Stimulated activated naive B cell treated with anti-CD40 and anti-IgM and Interleukin-4, amounts not matched to agents 10 μg/mL and 1 μg/mL and 100 μg/mL, for 72 hours (primary cell): ENCODE results near the gene NAB2.

Experiments
- ATAC-seq, 2 donors: fragments of 150-1000 bp; cut with Tn5 transposase; replicated peaks; 2 replicates each; pipeline ENCODE4 v1.10.0; 2021; ENCODE audit warnings: moderate library complexity in 1 of 2
- DNase-seq: peaks from one replicate; pipeline ENCODE4 v3.0.0; 2021
- H3K27ac Mint-ChIP-seq: one replicate; pipeline ENCODE4 v1.8.0; 2022; ENCODE audit warnings: mild to moderate bottlenecking, mixed read lengths
- H3K27me3 Mint-ChIP-seq, 2 donors: one replicate each; pipeline ENCODE4 v1.8.0; 2022; ENCODE audit warnings: mixed read lengths in 2 of 2
- H3K36me3 Mint-ChIP-seq, 2 donors: one replicate each; pipeline ENCODE4 v1.8.0; 2022; ENCODE audit warnings: mixed read lengths in 2 of 2, mild to moderate bottlenecking in 1 of 2
- H3K4me1 Mint-ChIP-seq, 2 donors: one replicate each; pipeline ENCODE4 v1.8.0; 2022; ENCODE audit warnings: mixed read lengths in 2 of 2, mild to moderate bottlenecking in 1 of 2
- H3K4me3 Mint-ChIP-seq, 2 donors: one replicate each; pipeline ENCODE4 v1.8.0; 2022; ENCODE audit warnings: mild to moderate bottlenecking in 2 of 2, mixed read lengths in 2 of 2, moderate library complexity in 1 of 2
- H3K9me3 Mint-ChIP-seq, 2 donors: one replicate each; pipeline ENCODE4 v1.8.0; 2022; ENCODE audit warnings: mixed read lengths in 2 of 2, mild to moderate bottlenecking in 1 of 2

NAB2 gene

DNA sequence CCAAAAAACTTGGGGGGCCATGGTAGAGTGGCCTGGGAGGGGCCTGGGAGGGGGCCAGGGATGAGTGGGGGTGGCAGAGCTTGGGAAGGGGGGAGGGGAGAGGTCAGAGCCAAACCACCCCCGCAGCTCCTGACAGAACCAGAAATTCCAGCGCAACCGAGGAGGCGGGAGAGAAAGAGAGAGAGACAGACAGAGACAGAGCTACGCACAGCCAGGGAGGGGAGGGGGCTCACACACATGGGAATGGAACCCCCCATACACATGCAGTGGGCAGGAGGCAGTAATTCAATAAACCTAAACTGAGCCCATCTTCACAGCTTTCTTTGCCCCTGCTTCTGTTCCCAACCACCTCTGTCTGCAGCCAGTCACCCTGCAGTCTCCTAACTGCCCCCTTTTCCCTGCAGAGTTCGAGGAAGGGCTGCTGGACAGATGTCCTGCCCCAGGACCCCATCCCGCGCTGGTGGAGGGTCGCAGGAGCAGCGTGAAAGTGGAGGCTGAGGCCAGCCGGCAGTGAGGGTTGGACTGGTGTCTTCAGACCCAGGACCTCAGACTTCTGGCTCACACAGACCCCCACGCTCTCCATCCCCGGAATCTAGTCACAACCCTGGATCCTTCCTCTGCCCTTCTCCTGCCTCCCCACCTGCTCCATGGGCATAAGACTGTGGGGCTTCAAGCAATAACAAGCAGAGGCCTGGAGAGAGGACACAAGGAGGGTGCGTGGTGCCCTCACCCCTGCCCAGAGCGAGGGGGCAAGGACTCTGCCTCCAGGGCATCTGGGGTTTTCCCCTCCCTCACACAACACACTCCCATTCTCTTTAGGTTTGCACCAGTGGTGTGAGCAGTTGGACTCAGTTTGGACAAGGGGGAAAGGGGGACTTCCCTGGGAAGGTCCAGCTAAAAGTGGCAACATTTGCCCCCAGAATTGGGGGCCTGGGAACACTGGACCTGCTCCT lies 5.6 kb downstream of the NAB2 start:
- Mint-ChIP-seq H3K9me3 (no peaks in the 10 kb centered on the region), H3K4me3 (peak overlapping the region; percentile 73 to 83), H3K27ac (peak overlapping the region; percentile 96), H3K27me3 (no peaks in the 10 kb centered on the region), H3K36me3 (peaks cover 61 to 87% of the 10 kb centered on the region in 2 donors), H3K4me1 (peaks cover 74 to 91% of the 10 kb centered on the region in 2 donors)
- DNase-seq, result no peak
- peak; percentile 8 to 14 for ATAC-seq

GRCh38 chr12:57095440-57095839 lies 6.5 kb downstream of the NAB2 start:
- H3K36me3 Mint-ChIP-seq, result peaks cover 63 to 90% of the 10 kb centered on the region in 2 donors
- no peak for DNase-seq
- no peaks in the 10 kb centered on the region for H3K27me3 Mint-ChIP-seq
- peaks cover 74 to 91% of the 10 kb centered on the region in 2 donors for H3K4me1 Mint-ChIP-seq
- H3K4me3 Mint-ChIP-seq, result no peak overlapping the region
- H3K27ac Mint-ChIP-seq, result peak overlapping the region; percentile 96
- no peak for ATAC-seq
- no peaks in the 10 kb centered on the region for H3K9me3 Mint-ChIP-seq

GRCh38 chr12:57096099-57096572 lies 7.2 kb downstream of the NAB2 start:
- H3K27ac Mint-ChIP-seq, result peak overlapping the region; percentile 77
- H3K4me3 Mint-ChIP-seq, result peak overlapping the region; percentile 3 to 59
- peaks cover 65 to 85% of the 10 kb centered on the region in 2 donors for H3K36me3 Mint-ChIP-seq
- no peak for DNase-seq
- no peaks in the 10 kb centered on the region for H3K27me3 Mint-ChIP-seq
- H3K4me1 Mint-ChIP-seq, result peaks cover 68 to 85% of the 10 kb centered on the region in 2 donors
- no peaks in the 10 kb centered on the region for H3K9me3 Mint-ChIP-seq
- ATAC-seq, result no peak

DNA sequence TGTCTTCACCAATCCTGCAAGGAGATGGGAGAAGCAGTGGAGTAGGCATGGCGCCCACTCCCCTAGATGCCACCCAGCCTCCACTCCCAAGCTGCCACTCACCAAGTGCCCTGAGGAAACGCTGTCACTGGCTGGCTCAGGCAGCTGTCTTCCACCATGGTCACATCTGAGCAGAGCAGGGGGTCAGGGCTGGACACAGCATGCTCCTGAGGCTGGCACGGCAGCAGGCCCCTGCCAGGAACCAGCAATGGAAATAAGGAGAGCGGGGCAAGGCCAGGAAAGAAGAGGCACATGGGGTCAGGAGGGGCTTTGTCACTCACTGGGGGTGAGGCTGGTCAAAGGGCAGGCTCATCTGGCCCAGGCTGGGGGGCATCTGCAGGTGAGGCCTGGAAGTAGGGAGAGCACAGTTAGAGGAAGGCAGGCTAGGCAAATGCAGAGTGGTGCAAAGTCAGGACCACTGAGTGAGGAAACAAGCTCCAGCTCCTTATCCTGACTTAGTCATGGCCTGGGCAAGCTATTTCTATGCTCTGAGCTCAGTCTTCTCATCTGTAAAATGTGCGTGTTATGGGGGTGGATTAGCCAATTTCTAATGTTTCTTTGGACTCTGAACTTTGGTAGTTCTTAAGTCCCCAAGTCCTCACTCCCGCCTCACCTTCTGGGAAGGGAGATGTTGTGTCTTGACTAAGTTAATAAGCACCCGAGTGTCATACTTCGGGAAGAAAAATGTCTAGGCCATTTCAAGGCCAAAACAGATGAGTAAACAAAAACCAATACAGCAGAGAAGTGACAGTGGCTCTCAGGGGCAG lies 8.0 kb downstream of the NAB2 start:
- H3K4me1 Mint-ChIP-seq, result peaks cover 65 to 84% of the 10 kb centered on the region in 2 donors
- H3K9me3 Mint-ChIP-seq, result no peaks in the 10 kb centered on the region
- H3K36me3 Mint-ChIP-seq, result peaks cover 64 to 81% of the 10 kb centered on the region in 2 donors
- no peak for DNase-seq
- H3K4me3 Mint-ChIP-seq, result peak overlapping the region in 1 of 2 donors; percentile 12
- H3K27me3 Mint-ChIP-seq, result no peaks in the 10 kb centered on the region
- no peak for ATAC-seq
- peak overlapping the region; percentile 77 for H3K27ac Mint-ChIP-seq

- Mint-ChIP-seq H3K4me3 (no peak overlapping the region), H3K4me1 (peaks cover 68 to 84% of the 10 kb centered on the region in 2 donors), H3K27me3 (no peaks in the 10 kb centered on the region), H3K9me3 (no peaks in the 10 kb centered on the region), H3K36me3 (peaks cover 65 to 81% of the 10 kb centered on the region in 2 donors), H3K27ac (no peak overlapping the region)
- DNase-seq, result no peak
- no peak for ATAC-seq
Observed at GRCh38 chr12:57097554-57097835, 8.6 kb downstream of the NAB2 start.

DNA sequence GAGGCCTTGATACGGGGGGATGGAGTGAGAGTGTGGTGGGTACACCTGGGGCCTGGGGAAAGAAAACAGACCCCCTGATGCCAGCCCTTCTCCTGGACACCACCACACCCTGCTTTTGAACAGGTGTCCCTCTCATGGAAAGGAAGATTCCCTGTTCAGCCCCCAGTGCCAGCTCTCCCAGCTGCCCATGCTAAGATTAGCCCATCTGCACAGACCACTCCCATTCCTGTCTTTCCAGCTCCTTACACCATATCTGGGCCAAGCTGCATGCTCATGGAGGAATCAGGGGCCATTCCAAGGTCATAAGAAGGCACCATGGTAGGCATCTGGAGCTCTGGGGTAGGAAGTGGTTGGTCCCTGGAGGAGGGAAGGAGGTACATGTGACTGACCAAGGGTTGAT lies 9.6 kb downstream of the NAB2 start:
- Mint-ChIP-seq H3K4me3 (peak overlapping the region in 1 of 2 donors; percentile 5), H3K27ac (peak overlapping the region; percentile 91), H3K27me3 (no peaks in the 10 kb centered on the region), H3K36me3 (peaks cover 57 to 75% of the 10 kb centered on the region in 2 donors), H3K9me3 (no peaks in the 10 kb centered on the region), H3K4me1 (peaks cover 60 to 81% of the 10 kb centered on the region in 2 donors)
- DNase-seq (no peak), ATAC-seq (no peak)

DNA sequence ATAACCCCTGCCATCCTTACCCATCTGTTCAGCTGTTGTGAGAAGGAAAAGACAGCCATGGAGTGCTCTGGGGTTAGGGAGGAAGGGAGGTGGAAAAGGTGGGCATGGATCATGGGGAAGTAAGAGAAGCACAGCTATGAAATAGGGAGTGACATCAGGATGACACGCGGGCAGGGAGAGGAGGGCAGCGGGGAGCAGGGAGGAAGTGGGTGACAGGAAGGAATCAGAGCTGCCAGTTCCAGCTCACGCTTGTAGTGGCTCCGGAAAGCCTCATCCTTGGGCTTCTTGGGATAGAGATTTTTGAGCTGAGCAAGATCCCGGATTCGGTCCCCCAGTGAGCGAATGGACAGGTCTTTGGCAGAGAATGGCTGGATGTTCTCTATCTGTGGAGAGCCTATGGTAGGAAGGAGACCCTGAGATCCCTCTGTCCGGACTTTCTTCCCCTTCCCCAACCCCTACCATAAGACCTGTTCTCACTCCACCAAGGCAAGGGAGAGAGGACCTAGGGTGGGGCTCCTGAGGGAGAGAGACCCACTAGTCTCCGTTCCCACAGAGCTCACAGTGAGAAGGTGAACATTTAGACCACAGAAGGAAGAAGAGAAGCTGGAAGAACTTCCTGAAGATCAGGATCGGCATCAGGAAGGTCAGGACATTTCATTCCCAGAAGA lies 10.3 kb downstream of the NAB2 start:
- H3K27me3 Mint-ChIP-seq, result no peaks in the 10 kb centered on the region
- DNase-seq (no peak), ATAC-seq (no peak)
- peaks cover 56 to 75% of the 10 kb centered on the region in 2 donors for H3K36me3 Mint-ChIP-seq
- H3K4me3 Mint-ChIP-seq, result peak overlapping the region in 1 of 2 donors; percentile 5
- peak overlapping the region; percentile 91 for H3K27ac Mint-ChIP-seq
- peaks cover 58 to 81% of the 10 kb centered on the region in 2 donors for H3K4me1 Mint-ChIP-seq
- H3K9me3 Mint-ChIP-seq, result no peaks in the 10 kb centered on the region

GRCh38 chr12:57099766-57100165 lies 10.9 kb downstream of the NAB2 start:
- Mint-ChIP-seq H3K27me3 (no peaks in the 10 kb centered on the region), H3K36me3 (peaks cover 62 to 75% of the 10 kb centered on the region in 2 donors)

GRCh38 chr12:57101892-57102695 lies 13.2 kb downstream of the NAB2 start:
- peaks cover 41 to 78% of the 10 kb centered on the region in 2 donors for H3K4me1 Mint-ChIP-seq
- H3K36me3 Mint-ChIP-seq, result peaks cover 64 to 76% of the 10 kb centered on the region in 2 donors
- DNase-seq (no peak), ATAC-seq (peak; percentile 55 to 61)
- no peaks in the 10 kb centered on the region for H3K9me3 Mint-ChIP-seq
- no peak overlapping the region for H3K4me3 Mint-ChIP-seq
- no peaks in the 10 kb centered on the region for H3K27me3 Mint-ChIP-seq
- peak overlapping the region; percentile 73 for H3K27ac Mint-ChIP-seq

More at GRCh38 chr12:57099766-57100165, 10.9 kb downstream of the NAB2 start:
- Mint-ChIP-seq H3K9me3 (no peaks in the 10 kb centered on the region), H3K4me3 (no peak overlapping the region), H3K27ac (peak overlapping the region; percentile 91), H3K4me1 (peaks cover 53 to 81% of the 10 kb centered on the region in 2 donors)
- DNase-seq (no peak), ATAC-seq (no peak)

DNA sequence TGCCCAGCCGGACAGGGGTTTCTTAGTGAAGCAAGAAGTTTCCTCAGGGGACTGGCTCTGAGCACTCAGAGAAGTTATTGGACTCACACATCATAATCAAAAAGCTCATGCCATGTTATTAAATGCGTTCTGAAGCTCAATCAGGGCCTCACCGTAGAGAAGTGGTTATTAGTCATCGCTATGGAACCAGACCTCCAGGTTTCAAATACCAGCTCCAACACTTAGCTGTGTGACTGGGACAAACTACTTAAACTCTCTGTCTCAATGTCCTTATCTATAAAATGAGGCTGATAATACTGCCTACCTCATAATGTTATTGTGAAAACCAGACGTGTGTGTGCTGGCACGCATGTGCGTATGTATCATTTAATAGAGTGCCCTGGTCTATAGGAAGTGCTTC lies 14.9 kb downstream of the NAB2 start:
- DNase-seq, result no peak
- H3K4me1 Mint-ChIP-seq, result peaks cover 45 to 83% of the 10 kb centered on the region in 2 donors
- ATAC-seq, result no peak
- no peak overlapping the region for H3K4me3 Mint-ChIP-seq
- peak overlapping the region; percentile 51 for H3K27ac Mint-ChIP-seq
- H3K36me3 Mint-ChIP-seq, result peaks cover 61 to 80% of the 10 kb centered on the region in 2 donors
- no peaks in the 10 kb centered on the region for H3K27me3 Mint-ChIP-seq
- no peaks in the 10 kb centered on the region for H3K9me3 Mint-ChIP-seq

DNA sequence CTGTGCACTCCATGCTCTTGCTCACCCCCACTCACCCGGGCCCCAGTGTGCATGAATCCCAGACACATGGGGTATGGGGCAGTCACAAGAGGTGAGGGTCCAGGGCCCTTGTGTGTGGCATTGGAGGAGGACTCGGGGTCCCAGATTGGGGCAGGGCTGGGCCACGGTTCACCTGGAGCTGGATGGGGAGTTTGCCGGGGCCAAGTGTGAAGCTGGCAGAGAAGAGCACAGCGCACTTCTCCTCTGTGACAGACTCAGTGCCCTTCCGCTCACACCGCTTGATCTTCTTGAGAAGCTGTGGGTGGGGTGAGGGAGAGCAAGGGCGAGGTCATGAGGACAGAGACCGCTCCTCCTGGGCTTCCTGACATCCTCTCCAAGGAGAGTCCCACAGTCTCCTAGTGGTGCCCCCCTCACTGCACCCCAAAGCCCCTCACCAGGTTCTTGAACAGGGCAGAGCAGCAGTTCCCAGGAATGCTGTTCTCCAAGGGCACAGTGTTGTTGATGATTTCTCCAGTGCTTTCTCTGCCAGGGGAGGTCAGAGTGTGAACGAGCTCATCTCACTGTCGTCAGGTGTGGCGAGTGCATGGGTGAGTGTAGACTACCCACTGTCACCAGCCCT lies 15.5 kb downstream of the NAB2 start:
- Mint-ChIP-seq H3K4me1 (peaks cover 44 to 81% of the 10 kb centered on the region in 2 donors), H3K36me3 (peaks cover 57 to 77% of the 10 kb centered on the region in 2 donors), H3K27ac (peak overlapping the region; percentile 51), H3K9me3 (no peaks in the 10 kb centered on the region), H3K4me3 (no peak overlapping the region), H3K27me3 (no peaks in the 10 kb centered on the region)
- ATAC-seq (no peak), DNase-seq (no peak)

DNA sequence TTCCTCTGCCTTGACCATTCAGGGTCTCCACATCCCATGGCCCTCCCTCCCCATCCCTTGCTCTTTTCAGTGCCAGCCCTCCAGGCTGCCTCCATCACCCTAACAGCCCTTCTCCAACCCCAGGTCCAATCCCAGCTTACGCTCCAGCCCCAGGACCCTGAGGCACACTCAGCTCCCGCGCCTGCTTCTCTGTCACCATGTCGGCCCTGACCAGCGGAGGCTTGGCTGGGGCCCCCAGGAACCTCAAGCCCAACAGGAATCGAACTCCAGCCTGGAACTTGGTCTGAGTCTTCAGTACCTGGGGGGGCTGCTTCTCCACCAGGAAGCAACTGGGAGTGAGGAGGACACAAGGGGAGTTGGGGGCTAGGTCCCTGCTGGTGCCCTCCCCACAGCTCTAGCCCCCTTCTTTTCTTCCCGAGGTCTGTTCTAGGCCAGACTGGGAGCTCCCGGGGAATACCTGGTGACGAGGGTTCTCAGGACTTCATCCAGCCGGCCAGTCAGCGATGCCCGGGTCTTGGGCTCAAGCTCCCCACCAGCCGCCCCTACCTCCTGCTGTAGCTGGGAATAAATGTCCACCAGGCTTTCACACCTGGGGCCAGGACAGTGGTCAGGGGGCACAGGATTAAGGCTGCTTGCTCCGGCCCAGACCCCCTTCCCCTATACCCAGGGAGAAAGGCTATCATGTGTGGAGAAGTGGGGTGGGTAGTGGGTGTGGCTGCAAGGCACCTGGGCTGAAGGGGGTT lies 16.3 kb downstream of the NAB2 start:
- peak overlapping the region; percentile 77 for H3K27ac Mint-ChIP-seq
- no peaks in the 10 kb centered on the region for H3K27me3 Mint-ChIP-seq
- no peak for ATAC-seq
- DNase-seq, result no peak
- peaks cover 57 to 77% of the 10 kb centered on the region in 2 donors for H3K36me3 Mint-ChIP-seq
- H3K4me1 Mint-ChIP-seq, result peaks cover 45 to 81% of the 10 kb centered on the region in 2 donors
- H3K9me3 Mint-ChIP-seq, result no peaks in the 10 kb centered on the region
- no peak overlapping the region for H3K4me3 Mint-ChIP-seq
